WTC11 (cell line): ENCODE data around the gene KPNA4. TPM values are rescaled to one million over a fixed set of nuclear protein-coding genes. Genes with fewer than 3 reads are reported as not detected.
A peak's percentile ranks its signal among the peaks of the same experiment; 100 is the strongest.

ENCODE experiments used
- ATF1 ChIP-seq: sonication (generic); formaldehyde crosslinking; IDR thresholded peaks from 2 replicates; pipeline ENCODE4 v1.8.1; 2023; ENCODE audit warnings: mild to moderate bottlenecking, moderate library complexity, missing genetic modification reagents
- CBFB ChIP-seq: sonication (generic); formaldehyde crosslinking; IDR thresholded peaks from 2 replicates; pipeline ENCODE4 v1.8.1; 2022; ENCODE audit warnings: mild to moderate bottlenecking, low read depth, missing genetic modification reagents
- CDX4 ChIP-seq: fragments of 250-450 bp; sonication (Bioruptor Pico); IDR thresholded peaks from 2 replicates; pipeline ENCODE4 v1.9.0; 2021; ENCODE audit warnings: moderate library complexity, mild to moderate bottlenecking, inconsistent platforms, borderline replicate concordance
- ERG ChIP-seq: fragments of 250-450 bp; sonication (Bioruptor Pico); IDR thresholded peaks from 2 replicates; pipeline ENCODE4 v1.8.0; 2021; ENCODE audit warnings: mild to moderate bottlenecking
- FOXP1 ChIP-seq: sonication (generic); formaldehyde crosslinking; IDR thresholded peaks from 2 replicates; pipeline ENCODE4 v1.8.0; 2022; ENCODE audit warnings: missing genetic modification reagents, mild to moderate bottlenecking, moderate library complexity, borderline replicate concordance
- GABPB1 ChIP-seq: sonication (generic); formaldehyde crosslinking; IDR thresholded peaks from 2 replicates; pipeline ENCODE4 v1.8.1; 2023; ENCODE audit warnings: mild to moderate bottlenecking, missing genetic modification reagents
- HMGA2 ChIP-seq: fragments of 250-450 bp; sonication (Bioruptor Pico); IDR thresholded peaks from 2 replicates; pipeline ENCODE4 v1.4.0; 2021; ENCODE audit warnings: mild to moderate bottlenecking, moderate library complexity
- JAZF1 ChIP-seq: fragments of 250-450 bp; sonication (Bioruptor Pico); IDR thresholded peaks from 2 replicates; pipeline ENCODE4 v1.9.0; 2021; ENCODE audit warnings: moderate library complexity, mild to moderate bottlenecking, inconsistent platforms
- JUN ChIP-seq: sonication (generic); formaldehyde crosslinking; IDR thresholded peaks from 2 replicates; pipeline ENCODE4 v1.8.0; 2023; ENCODE audit warnings: mild to moderate bottlenecking, missing genetic modification reagents
- RELA ChIP-seq: sonication (generic); formaldehyde crosslinking; IDR thresholded peaks from 2 replicates; pipeline ENCODE4 v1.8.1; 2022; ENCODE audit warnings: missing genetic modification reagents, mild to moderate bottlenecking, borderline replicate concordance
- RORB ChIP-seq: fragments of 250-450 bp; sonication (Bioruptor Pico); IDR thresholded peaks from 2 replicates; pipeline ENCODE4 v1.9.0; 2021; ENCODE audit warnings: mild to moderate bottlenecking
- TCF7 ChIP-seq: sonication (generic); formaldehyde crosslinking; IDR thresholded peaks from 2 replicates; pipeline ENCODE4 v1.8.0; 2022; ENCODE audit warnings: mild to moderate bottlenecking, low read depth, missing genetic modification reagents, moderate library complexity
- ZNF121 ChIP-seq: sonication (generic); formaldehyde crosslinking; IDR thresholded peaks from 2 replicates; pipeline ENCODE4 v1.8.0; 2023; ENCODE audit warnings: missing genetic modification reagents
- ZNF219 ChIP-seq: sonication (generic); formaldehyde crosslinking; IDR thresholded peaks from 2 replicates; pipeline ENCODE4 v1.8.0; 2023; ENCODE audit warnings: missing genetic modification reagents, mild to moderate bottlenecking, borderline replicate concordance
- ZNF396 ChIP-seq: fragments of 250-450 bp; sonication (Bioruptor Pico); IDR thresholded peaks from 2 replicates; pipeline ENCODE4 v1.8.0; 2021; ENCODE audit warnings: mild to moderate bottlenecking, moderate library complexity, borderline replicate concordance
- total RNA-seq: library from RNA; stranded (reverse); gene quantifications from 3 replicates; pipeline ENCODE4 v1.2.3, GENCODE V29; 2021
- TF ChIP-seq, protein P1 (sequence below): fragments of 250-450 bp; sonication (Bioruptor Pico); IDR thresholded peaks from 2 replicates; pipeline ENCODE4 v1.9.0; 2021; ENCODE audit warnings: mild to moderate bottlenecking
- TF ChIP-seq, protein P2 (sequence below): sonication (generic); formaldehyde crosslinking; IDR thresholded peaks from 2 replicates; pipeline ENCODE4 v1.8.1; 2023; ENCODE audit warnings: mild to moderate bottlenecking, missing genetic modification reagents, borderline replicate concordance
- TF ChIP-seq, protein P3 (sequence below): sonication (generic); formaldehyde crosslinking; IDR thresholded peaks from 2 replicates; pipeline ENCODE4 v1.8.0; 2022; ENCODE audit warnings: missing genetic modification reagents
- TF ChIP-seq, protein P4 (sequence below): sonication (generic); formaldehyde crosslinking; IDR thresholded peaks from 2 replicates; pipeline ENCODE4 v1.8.0; 2022; ENCODE audit warnings: mild to moderate bottlenecking, missing genetic modification reagents
- TF ChIP-seq, protein P5 (sequence below): sonication (generic); formaldehyde crosslinking; IDR thresholded peaks from 2 replicates; pipeline ENCODE4 v1.8.1; 2022; ENCODE audit warnings: mild to moderate bottlenecking, missing genetic modification reagents, moderate library complexity, borderline replicate concordance
- TF ChIP-seq, protein P6 (sequence below): sonication (generic); formaldehyde crosslinking; IDR thresholded peaks from 2 replicates; pipeline ENCODE4 v1.8.1; 2023; ENCODE audit warnings: mild to moderate bottlenecking, missing genetic modification reagents

The KPNA4 gene
- total RNA-seq, 1 experiment from 2014 or later = 52.2 TPM

DNA sequence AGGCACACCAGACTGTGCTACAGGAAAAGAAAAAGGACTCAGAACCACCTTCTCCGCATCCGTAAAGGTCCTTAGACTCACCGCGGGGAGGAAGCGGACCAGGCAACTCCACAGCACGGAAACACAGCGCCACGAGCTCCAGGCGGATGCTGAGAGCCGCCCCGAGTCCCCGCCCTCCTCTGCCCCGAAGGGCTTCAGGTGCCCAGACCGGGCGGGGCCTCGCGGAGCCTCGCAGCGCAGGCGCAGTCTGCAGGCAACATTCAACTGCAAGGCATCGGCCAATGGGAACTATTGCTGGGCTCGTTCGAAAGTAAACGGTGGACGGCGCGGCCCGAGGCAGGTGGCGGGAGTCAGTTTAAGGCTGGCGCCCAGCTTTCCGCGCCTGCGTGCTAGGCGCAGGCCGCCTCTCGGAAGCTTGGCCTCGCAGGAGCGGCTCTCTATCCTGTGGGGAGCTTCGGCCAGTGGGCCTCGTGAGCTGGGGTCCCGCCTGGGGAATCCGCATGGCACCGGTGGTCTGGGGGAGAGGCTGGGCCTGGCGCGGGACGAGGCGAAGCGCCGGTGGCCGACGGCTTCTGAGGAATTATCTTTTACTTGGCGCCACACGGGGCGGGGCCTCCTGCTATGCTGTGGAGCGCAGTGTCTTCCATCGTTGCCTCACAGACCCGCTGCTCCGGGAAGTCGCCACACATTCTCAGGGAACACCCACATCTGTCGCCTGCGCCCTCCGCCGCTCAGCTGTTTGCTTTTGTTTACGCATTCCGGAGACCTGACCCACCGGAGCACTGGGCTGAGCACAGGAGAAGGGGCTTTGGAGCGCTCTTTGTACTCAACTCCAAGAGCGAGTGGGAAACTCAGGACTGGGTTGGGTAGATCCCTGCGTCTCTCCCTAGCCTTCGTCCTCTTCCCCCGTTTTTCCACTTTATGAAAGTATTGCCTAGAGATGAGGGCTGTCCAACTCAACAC is 115.5 kb downstream of the KPNA4 start, which contains the start of gene TRIM59 (continued):
- no peak for TF ChIP-seq CDX4 (CRISPR knock-in tag)
- TF ChIP-seq, protein P1, sequence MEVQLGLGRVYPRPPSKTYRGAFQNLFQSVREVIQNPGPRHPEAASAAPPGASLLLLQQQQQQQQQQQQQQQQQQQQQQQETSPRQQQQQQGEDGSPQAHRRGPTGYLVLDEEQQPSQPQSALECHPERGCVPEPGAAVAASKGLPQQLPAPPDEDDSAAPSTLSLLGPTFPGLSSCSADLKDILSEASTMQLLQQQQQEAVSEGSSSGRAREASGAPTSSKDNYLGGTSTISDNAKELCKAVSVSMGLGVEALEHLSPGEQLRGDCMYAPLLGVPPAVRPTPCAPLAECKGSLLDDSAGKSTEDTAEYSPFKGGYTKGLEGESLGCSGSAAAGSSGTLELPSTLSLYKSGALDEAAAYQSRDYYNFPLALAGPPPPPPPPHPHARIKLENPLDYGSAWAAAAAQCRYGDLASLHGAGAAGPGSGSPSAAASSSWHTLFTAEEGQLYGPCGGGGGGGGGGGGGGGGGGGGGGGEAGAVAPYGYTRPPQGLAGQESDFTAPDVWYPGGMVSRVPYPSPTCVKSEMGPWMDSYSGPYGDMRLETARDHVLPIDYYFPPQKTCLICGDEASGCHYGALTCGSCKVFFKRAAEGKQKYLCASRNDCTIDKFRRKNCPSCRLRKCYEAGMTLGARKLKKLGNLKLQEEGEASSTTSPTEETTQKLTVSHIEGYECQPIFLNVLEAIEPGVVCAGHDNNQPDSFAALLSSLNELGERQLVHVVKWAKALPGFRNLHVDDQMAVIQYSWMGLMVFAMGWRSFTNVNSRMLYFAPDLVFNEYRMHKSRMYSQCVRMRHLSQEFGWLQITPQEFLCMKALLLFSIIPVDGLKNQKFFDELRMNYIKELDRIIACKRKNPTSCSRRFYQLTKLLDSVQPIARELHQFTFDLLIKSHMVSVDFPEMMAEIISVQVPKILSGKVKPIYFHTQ (CRISPR knock-in tag) = no peak
- TF ChIP-seq JAZF1 (CRISPR knock-in tag) = no peak
- TF ChIP-seq, protein P2, sequence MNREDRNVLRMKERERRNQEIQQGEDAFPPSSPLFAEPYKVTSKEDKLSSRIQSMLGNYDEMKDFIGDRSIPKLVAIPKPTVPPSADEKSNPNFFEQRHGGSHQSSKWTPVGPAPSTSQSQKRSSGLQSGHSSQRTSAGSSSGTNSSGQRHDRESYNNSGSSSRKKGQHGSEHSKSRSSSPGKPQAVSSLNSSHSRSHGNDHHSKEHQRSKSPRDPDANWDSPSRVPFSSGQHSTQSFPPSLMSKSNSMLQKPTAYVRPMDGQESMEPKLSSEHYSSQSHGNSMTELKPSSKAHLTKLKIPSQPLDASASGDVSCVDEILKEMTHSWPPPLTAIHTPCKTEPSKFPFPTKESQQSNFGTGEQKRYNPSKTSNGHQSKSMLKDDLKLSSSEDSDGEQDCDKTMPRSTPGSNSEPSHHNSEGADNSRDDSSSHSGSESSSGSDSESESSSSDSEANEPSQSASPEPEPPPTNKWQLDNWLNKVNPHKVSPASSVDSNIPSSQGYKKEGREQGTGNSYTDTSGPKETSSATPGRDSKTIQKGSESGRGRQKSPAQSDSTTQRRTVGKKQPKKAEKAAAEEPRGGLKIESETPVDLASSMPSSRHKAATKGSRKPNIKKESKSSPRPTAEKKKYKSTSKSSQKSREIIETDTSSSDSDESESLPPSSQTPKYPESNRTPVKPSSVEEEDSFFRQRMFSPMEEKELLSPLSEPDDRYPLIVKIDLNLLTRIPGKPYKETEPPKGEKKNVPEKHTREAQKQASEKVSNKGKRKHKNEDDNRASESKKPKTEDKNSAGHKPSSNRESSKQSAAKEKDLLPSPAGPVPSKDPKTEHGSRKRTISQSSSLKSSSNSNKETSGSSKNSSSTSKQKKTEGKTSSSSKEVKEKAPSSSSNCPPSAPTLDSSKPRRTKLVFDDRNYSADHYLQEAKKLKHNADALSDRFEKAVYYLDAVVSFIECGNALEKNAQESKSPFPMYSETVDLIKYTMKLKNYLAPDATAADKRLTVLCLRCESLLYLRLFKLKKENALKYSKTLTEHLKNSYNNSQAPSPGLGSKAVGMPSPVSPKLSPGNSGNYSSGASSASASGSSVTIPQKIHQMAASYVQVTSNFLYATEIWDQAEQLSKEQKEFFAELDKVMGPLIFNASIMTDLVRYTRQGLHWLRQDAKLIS (CRISPR knock-in tag) = peak; percentile 100
- TF ChIP-seq, protein P3, sequence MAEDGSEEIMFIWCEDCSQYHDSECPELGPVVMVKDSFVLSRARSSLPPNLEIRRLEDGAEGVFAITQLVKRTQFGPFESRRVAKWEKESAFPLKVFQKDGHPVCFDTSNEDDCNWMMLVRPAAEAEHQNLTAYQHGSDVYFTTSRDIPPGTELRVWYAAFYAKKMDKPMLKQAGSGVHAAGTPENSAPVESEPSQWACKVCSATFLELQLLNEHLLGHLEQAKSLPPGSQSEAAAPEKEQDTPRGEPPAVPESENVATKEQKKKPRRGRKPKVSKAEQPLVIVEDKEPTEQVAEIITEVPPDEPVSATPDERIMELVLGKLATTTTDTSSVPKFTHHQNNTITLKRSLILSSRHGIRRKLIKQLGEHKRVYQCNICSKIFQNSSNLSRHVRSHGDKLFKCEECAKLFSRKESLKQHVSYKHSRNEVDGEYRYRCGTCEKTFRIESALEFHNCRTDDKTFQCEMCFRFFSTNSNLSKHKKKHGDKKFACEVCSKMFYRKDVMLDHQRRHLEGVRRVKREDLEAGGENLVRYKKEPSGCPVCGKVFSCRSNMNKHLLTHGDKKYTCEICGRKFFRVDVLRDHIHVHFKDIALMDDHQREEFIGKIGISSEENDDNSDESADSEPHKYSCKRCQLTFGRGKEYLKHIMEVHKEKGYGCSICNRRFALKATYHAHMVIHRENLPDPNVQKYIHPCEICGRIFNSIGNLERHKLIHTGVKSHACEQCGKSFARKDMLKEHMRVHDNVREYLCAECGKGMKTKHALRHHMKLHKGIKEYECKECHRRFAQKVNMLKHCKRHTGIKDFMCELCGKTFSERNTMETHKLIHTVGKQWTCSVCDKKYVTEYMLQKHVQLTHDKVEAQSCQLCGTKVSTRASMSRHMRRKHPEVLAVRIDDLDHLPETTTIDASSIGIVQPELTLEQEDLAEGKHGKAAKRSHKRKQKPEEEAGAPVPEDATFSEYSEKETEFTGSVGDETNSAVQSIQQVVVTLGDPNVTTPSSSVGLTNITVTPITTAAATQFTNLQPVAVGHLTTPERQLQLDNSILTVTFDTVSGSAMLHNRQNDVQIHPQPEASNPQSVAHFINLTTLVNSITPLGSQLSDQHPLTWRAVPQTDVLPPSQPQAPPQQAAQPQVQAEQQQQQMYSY (CRISPR knock-in tag) = peak; percentile 63
- TF ChIP-seq, protein P4, sequence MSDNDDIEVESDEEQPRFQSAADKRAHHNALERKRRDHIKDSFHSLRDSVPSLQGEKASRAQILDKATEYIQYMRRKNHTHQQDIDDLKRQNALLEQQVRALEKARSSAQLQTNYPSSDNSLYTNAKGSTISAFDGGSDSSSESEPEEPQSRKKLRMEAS (CRISPR knock-in tag) = peak; percentile 100
- TF ChIP-seq, protein P5, sequence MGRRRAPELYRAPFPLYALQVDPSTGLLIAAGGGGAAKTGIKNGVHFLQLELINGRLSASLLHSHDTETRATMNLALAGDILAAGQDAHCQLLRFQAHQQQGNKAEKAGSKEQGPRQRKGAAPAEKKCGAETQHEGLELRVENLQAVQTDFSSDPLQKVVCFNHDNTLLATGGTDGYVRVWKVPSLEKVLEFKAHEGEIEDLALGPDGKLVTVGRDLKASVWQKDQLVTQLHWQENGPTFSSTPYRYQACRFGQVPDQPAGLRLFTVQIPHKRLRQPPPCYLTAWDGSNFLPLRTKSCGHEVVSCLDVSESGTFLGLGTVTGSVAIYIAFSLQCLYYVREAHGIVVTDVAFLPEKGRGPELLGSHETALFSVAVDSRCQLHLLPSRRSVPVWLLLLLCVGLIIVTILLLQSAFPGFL (CRISPR knock-in tag) = peak; percentile 87; the same call in 1 of the 2 replicates
- TF ChIP-seq RORB (CRISPR knock-in tag) = no peak
- TF ChIP-seq, protein P6, sequence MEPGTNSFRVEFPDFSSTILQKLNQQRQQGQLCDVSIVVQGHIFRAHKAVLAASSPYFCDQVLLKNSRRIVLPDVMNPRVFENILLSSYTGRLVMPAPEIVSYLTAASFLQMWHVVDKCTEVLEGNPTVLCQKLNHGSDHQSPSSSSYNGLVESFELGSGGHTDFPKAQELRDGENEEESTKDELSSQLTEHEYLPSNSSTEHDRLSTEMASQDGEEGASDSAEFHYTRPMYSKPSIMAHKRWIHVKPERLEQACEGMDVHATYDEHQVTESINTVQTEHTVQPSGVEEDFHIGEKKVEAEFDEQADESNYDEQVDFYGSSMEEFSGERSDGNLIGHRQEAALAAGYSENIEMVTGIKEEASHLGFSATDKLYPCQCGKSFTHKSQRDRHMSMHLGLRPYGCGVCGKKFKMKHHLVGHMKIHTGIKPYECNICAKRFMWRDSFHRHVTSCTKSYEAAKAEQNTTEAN (CRISPR knock-in tag) = no peak; the same call in 1 of the 2 replicates
- no peak for TF ChIP-seq ZNF396 (CRISPR knock-in tag)
- peak; percentile 96 for TF ChIP-seq ATF1 (CRISPR knock-in tag)
- no peak for TF ChIP-seq GABPB1 (CRISPR knock-in tag)
- TF ChIP-seq HMGA2 (CRISPR knock-in tag) = no peak
- TF ChIP-seq ERG (CRISPR knock-in tag) = no peak
- peak; percentile 93 for TF ChIP-seq TCF7 (CRISPR knock-in tag)
- no peak; the same call in 1 of the 2 replicates for TF ChIP-seq ZNF219
- TF ChIP-seq RELA (CRISPR knock-in tag) = peak; percentile 97
- peak; percentile 96 for TF ChIP-seq JUN (CRISPR knock-in tag)
- peak; percentile 98 for TF ChIP-seq CBFB (CRISPR knock-in tag)
- peak; percentile 100 for TF ChIP-seq FOXP1 (CRISPR knock-in tag)
- TF ChIP-seq ZNF121 (CRISPR knock-in tag) = 0 out of 2 replicates have a peak, but pooled peaks have one; percentile 27
